ENCODE measurements around the gene RHOG. TPM values are rescaled to one million over a fixed set of nuclear protein-coding genes. Genes with fewer than 3 reads are reported as not detected.
"Not testable (repeated sequence)": the region's sequence is repeated elsewhere in the genome, so short reads cannot be mapped to it uniquely, and the experiment has no call there.

RHOG gene
- total RNA-seq, 1 donor from 2014 or later, result 57.2 TPM

- DNase-seq (ENCODE audit: low spot score), result peak; percentile 53
Observed at GRCh38 chr11:3808861-3809623, 31.7 kb downstream of the RHOG start.

DNA sequence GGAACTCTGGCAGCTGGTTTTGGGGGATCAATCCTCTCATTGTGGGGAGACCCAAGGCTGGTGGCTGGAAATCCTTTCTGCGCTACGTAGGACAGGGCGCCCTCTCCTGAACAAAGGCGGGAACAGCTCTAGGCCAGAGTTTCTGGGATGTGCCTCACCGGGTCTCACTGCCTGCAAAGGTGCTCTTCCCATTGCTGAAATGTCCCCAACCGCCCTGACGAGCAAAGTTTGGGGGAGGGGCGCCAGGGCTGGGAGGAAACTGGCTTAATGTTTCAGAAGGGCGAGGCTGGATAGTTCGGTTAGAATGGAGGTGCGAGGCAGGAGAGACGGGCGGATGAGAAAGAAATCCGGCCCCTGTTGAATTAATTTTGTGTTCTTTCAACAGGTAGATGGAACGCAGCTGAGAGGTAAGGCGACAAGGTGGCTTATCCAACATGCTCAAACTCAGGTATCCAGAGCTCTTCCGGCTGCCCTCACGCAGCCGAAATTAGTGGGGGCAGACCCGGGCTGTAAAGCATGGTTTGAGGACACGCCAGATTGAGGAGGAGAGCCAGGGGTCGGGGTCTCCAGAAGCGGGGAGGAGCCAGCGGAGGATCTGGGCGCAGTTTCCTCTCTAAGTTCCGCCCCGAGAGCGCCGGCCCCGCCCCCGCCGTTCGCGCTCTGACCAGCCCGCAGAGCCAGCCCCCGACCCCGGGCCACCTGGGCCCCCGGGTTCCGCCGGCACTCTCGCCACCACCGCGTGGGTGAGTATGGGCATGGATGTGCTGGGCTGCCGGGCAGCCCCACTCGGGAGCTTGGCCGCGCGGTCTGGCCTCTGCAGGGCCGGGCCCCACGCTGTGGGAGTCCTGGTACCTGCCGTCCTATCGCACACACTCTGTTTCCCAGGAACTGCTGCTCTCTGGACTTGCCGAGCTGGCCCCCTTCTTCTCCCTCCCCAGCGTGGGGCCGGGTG lies 32.6 kb downstream of the RHOG start, which contains the start of gene PGAP2:
Gene PGAP2 (plus strand): TSS at position 652 of the 952 bp plus-strand sequence. CDS start 2,700 bp downstream, outside the sequence.
- DNase-seq (ENCODE audit: low spot score), result peak; percentile 56

DNA sequence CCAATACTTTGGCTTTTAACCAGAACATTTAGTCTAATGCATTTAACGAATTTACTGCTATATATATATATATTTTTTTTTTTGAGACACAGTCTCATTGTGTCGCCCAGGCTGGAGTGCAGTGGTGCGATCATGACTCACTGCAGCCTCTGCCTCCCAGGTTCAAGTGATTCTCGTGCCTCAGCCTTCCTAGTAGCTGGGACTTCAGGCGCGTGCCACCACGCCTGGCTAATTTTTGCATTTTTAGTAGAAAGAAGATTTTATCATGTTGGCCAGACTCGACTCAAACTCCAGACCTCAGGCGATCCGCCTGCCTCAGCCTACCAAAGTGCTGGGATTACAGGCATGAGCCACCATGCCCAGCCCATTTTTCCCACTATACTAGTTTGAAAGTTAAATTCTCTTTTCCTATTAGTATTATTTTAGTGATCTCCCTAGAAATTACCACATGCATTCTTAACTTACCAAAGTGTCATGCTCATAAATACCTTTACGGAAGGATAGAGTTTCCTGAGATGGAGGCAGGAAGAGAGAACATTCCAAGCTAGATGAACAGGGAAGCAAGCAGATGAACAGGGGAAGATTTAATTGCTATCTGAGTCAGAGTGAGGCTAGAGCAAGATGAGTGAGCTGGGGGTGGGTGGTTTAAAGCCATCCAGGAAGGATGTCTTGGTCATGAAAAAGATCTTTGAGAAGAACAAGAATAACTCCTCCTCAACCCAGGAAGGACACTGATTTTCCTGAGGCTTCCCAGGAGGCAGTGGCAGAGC lies 36.8 kb downstream of the RHOG start:
- no peak for DNase-seq (ENCODE audit: low spot score)

DNA sequence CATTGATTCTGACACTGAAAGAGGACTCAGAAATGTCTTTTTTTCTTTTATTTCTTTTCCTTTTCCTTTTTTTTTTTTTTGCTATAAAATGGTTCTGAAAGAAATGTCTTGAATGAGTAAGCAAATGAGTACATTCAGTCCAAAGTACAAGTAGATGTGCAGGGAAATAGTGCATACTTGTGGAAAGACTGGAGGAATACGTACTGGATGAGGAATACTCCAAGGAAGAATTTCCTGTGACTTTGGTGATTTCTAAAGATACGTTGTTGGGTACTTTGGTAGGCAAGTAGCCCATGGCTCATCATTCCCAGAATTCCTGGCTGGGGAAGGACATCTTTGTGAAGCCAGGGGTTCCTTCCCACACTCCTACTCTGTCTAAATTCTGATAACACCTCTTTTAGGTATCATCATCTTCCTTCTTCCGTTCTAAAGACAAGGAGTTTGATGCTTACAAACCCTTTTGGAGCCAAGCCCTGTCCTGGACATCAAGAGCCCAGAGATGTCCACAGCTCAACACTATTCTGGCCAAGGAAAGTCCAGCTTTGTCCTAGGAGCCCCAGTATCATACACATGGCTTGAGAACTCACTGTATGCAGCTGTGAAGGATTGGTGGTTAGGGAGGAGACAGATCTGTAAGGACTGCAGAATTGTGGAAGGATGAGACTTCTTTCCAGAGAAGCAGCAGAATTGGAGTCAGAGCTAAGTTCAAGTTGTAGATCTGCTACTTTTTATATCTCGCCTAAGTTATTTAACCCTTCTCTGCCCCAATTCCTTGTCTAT lies 38.6 kb downstream of the RHOG start:
- DNase-seq (ENCODE audit: low spot score), result no peak

DNA sequence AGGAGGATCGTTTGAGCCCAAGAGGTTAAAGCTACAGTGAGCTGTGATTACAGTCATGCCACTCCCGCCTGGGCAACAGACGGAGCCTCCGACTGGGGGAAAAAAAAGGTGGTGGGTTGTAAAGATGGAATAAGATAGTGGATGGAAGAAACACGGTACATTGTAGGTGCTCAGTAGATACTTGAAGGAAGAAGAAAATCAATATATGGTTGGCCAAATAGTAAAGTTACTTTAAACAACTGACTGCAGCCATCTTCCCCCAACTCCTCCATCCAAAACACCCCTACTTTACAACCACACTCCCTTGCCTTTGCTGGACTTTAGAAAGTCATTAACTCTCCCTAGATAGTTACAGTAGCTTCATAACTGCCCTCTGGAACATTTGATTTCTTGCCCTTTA lies 40.9 kb downstream of the RHOG start:
- DNase-seq (ENCODE audit: low spot score), result no peak

- DNase-seq (ENCODE audit: low spot score), result no peak
Observed at GRCh38 chr11:3799143-3799542, 41.6 kb downstream of the RHOG start.

DNA sequence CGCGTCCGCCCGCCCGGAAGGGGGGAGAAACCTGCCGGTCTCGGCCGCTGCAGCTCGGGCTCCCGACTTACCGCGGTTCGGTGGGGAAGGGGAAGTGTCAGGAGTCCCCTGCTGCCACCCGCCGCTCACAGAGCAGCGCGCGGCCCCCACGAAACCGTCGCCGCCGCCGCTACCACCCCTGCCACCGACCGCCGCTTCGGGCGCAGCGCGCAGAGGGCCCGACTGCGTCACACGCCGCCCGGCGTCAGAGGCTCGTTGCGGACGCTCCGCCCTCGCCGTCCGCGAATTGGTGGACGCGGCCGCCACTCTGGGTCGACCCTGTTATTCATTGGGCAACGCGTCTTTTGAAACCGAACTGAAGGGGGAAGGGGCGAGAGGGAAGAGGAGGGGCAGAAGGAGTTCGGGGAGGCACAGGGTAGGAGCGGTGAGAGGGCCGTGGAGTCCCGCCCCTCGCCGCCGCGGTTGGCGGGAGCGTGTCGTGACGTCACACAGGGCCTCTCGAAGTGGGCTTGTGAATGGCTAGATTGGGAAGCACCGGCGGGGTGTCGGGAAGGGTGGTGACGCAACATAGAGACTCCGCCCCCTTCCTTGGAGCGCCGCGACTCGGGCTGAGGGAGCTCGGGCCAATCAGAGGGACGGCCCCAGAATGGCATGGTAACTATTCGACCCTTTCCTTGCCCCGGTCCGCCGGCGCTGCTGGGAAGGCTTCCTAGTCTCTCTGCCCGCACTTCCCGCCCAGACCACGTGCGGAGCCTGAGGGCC lies 43.2 kb downstream of the RHOG start, which contains the start of gene NUP98:
Gene NUP98 (minus strand): TSS at position 226 of the 762 bp plus-strand sequence. CDS start 15,437 bp downstream, outside the sequence.
- DNase-seq (ENCODE audit: low spot score), result peak; percentile 100

- DNase-seq (ENCODE audit: low spot score), result no peak
Observed at GRCh38 chr11:3796801-3797328, 43.9 kb downstream of the RHOG start.

DNA sequence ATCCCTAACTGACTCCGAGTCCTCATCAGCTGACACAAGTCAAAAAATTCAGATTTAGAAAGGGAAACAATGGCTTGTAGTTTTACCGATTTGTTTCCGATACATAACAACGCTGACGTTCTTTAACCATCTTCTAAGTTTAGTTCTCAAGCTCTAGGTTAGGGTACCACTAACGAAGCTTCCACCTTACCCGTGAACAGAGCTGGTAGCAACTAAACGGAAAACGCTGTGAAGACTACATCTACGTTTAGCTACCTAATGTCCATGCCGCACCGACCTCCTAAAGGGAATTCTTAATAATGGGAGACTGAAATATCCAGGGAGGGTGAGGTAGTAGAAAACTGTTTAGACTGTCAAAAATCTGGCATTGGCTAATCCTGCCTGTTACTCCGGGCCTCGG lies 44.4 kb downstream of the RHOG start:
- DNase-seq (ENCODE audit: low spot score), result no peak

- no peak for DNase-seq (ENCODE audit: low spot score)
Observed at GRCh38 chr11:3796002-3796311, 44.8 kb downstream of the RHOG start.

DNA sequence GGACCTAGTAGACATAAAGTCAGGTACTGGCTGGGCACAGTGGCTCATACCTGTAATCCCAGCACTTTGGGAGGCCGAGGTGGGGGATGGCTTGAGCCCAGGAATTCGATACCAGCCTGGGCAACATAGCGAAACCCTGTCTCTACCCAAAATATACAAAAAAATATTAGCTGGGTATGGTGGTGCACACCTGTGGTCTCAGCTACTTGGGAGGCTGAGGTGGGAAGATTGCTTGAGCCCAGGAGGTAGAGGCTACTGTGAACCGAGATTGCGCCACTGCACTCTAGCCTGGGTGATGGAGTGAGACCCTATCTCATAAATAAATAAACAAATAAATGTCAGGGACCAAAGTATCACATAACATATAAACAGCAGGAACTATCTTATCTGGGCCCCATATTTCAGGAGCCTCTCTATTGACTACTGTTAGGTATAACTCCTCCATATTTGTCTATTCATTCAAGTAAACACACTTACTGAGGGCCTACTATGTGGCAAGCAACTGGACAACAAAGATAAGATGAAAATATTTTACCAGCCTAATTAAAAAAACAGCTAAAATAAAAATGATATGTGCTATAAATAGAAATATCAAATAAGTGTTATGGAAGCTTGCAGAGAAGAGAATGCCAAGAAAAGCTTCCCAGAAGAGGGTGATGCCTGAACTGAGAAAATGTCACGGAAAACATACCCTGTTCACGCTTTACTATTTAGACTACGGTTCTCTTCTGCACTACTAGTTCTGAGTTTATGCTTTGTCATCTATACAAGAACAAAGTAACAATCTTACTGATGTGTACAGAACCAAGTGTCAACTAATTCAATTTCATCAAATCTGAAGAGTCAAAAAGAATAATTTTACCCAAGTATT lies 45.4 kb downstream of the RHOG start:
- no peak for DNase-seq (ENCODE audit: low spot score)

GRCh38 chr11:3794387-3794786 lies 46.4 kb downstream of the RHOG start:
- not testable (repeated sequence) for DNase-seq (ENCODE audit: low spot score)

DNA sequence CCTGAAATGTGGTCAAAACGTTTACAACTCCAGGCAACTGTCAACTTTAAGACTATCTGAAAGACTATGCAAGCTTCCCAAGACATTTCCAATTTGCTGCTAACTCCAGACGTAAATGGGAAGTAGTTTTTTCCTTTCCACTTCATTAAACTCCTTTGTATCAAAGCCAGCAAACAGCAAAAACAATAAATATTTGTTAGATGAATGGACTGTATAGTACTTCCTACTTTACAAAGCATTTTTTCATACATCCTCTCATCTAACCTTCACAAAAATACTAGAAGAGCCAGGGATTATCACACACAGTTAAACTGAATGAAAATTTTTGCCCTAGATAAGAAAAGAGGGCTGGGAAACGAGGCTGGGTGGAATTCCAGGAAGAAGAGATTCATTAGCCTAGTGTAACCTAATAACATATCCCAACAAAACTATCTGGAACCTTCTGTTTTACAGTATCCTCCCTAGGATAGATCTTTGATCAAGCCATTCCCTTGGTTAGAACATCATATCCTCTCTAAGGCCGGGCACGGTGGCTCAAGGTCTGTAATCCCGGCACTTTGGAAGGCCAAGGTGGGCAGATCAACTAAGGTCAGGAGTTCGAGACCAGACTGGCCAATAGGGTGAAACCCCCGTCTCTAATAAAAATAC lies 53.9 kb downstream of the RHOG start:
- no peak for DNase-seq (ENCODE audit: low spot score)

DNA sequence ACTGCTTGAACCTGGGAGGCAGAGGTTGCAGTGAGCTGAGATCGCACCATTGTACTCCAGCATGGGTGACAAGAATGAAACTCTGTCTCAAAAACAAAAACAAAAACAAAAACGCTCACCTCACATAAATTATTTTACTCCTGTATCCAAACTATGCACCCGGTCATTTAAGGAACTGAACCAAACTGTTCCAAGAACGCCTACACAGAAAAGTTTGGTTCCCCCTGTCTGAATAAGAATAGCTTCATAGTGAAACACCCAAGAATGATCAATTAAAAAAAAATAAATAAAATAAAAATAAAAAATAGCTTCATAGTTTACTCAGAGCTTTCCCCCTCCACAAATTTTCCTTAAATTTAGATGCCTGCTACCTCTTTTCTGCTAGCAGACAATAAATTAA lies 57.1 kb downstream of the RHOG start:
- no peak for DNase-seq (ENCODE audit: low spot score)

DNA sequence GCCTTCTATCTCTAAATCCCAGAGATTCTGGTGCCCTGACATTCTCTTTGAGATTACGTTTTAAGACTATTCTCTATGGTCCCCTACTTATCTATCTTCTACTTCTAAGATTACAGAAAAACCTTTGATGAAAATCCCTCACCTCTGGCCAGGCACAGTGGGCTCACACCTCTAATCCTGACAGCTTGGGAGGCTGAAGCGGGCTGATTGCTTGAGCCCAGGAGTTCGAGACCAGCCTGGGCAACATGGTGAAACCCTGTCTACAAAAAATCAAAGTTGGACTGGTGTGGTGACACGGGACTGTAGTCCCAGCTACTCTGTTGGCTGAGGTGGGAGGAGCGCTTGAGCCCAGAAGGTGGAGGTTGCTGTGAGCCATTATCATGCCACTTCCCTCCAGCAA lies 57.8 kb downstream of the RHOG start:
- DNase-seq (ENCODE audit: low spot score), result no peak

DNA sequence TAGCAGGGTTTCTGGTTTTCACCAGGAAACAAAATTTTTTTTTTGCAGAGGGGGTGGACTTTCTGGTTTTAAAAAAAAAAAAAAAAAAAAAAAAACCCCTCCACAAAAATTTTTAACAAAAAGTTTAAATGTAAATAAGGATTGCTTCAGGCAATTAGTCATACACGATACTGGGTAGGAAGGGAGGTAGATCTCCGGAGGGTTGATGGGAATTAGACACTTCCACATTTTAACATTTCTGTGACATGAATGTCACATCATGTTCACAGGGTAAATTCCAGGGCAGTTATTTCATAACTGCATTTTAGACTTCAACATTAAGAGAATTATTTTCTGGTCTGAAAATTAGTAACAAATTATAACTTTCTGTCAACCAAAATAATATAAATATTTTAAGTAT lies 59.3 kb downstream of the RHOG start:
- DNase-seq (ENCODE audit: low spot score), result no peak

All from mucosa of gallbladder (tissue), 1 donor.